Sigmoid colon (tissue), 7 donors: Measurements from ENCODE around the gene ZNF613. TPM values are rescaled to one million over a fixed set of nuclear protein-coding genes. Genes with fewer than 3 reads are reported as not detected.

ENCODE experiments used
- DNase-seq: peaks from one replicate; pipeline ENCODE4 v3.0.0-alpha.2; 2019
- H3K27ac ChIP-seq, 4 donors: fragments of 200-600 bp; sonication (generic); one replicate each; pipeline ENCODE4 v1.5.1; 2016 to 2019; ENCODE audit warnings: mild to moderate bottlenecking in 1 of 4
- H3K27me3 ChIP-seq, 3 donors: fragments of 200-600 bp; sonication (generic); one replicate each; pipeline ENCODE4 v1.5.1; 2019; ENCODE audit warnings: mild to moderate bottlenecking in 1 of 3
- H3K36me3 ChIP-seq, 4 donors: fragments of 200-600 bp; sonication (generic); one replicate each; pipeline ENCODE4 v1.5.1; 2016 to 2019
- H3K4me1 ChIP-seq, 4 donors: fragments of 200-600 bp; sonication (generic); one replicate each; pipeline ENCODE4 v1.5.1; 2017 to 2019
- H3K4me3 ChIP-seq, 4 donors: fragments of 200-600 bp; sonication (generic); one replicate each; pipeline ENCODE4 v1.5.1; 2017 to 2019; ENCODE audit warnings: mild to moderate bottlenecking in 2 of 4, moderate library complexity in 1 of 4
- H3K9me3 ChIP-seq, 4 donors: fragments of 200-600 bp in 3 of 4; sonication (generic) in 3 of 4; one replicate each; pipeline versions ENCODE4 v1.5.1 to v1.6.1; 2013 to 2019
- CTCF ChIP-seq, 4 experiments: fragments of 450-650 bp in 3 of 4; fragments of 200-600 bp in 1 of 4; IDR thresholded peaks; one replicate each; pipeline ENCODE4 v1.5.1; 2016 to 2019; ENCODE audit warnings: antibody characterized with exemption in 4 of 4, mild to moderate bottlenecking in 3 of 4, moderate library complexity in 2 of 4
- EP300 ChIP-seq, 4 donors: sonication (generic); formaldehyde crosslinking; IDR thresholded peaks; one replicate each; pipeline ENCODE4 v1.6.1; 2017; ENCODE audit warnings: antibody characterized with exemption in 4 of 4
- POLR2A ChIP-seq, 2 donors: fragments of 450-650 bp; IDR thresholded peaks; one replicate each; pipeline ENCODE4 v1.6.1; 2016; ENCODE audit warnings: antibody characterized with exemption in 2 of 2, mild to moderate bottlenecking in 2 of 2, moderate library complexity in 2 of 2
- POLR2AphosphoS5 ChIP-seq, 4 donors: sonication (generic); formaldehyde crosslinking; IDR thresholded peaks; one replicate each; pipeline ENCODE4 v1.6.1; 2017; ENCODE audit warnings: antibody characterized with exemption in 4 of 4
- WGBS, 2 donors: extraction: QIAGEN DNeasy Blood & Tissue Kit; methylation state at CpG; one replicate each; pipeline ENCODE4 v1.1.7; 2013; 5-methylcytosine and 5-hydroxymethylcytosine counted together
- intact Hi-C: fragments of 100-400 bp; cut with DNase I; formaldehyde crosslinking; loops from one replicate; pipeline ENCODE4 v1.15.1; 2023
- polyA plus RNA-seq, 3 donors: library from polyadenylated mRNA; stranded (reverse); fragments of 200-250 nt; gene quantifications; one replicate each; pipeline ENCODE4 v1.2.3, GENCODE V29; 2013
- total RNA-seq, 4 donors: library from RNA; depleted of rRNA; stranded (reverse); fragments of >200 nt; gene quantifications; one replicate each; pipeline ENCODE4 v1.1.0, GENCODE V29; 2016
- donor health status: healthy with polysubstance abuse.
- donor health status: Bipolar disorder and iron deficiency.
- donor health status: healthy.

Gene ZNF613
- total and polyA plus RNA-seq, 7 donors = 2.4 to 8.1 (median 4.7) TPM

GRCh38 chr19:51916167-51916566 lies 11.1 kb upstream of the ZNF613 start:
- DNase-seq = no peak
- intact Hi-C loops = no loop called here
- H3K4me3 ChIP-seq = no peak overlapping the region
- H3K9me3 ChIP-seq = peaks cover 5 to 60% (median 44%) of the 10 kb centered on the region in 4 donors
- no peaks in the 10 kb centered on the region for H3K4me1 ChIP-seq
- WGBS, 2 donors = 93 to 98% methylated on average over 1 of the region's 1 CpG
- H3K36me3 ChIP-seq = no peaks in the 10 kb centered on the region
- no peaks in the 10 kb centered on the region for H3K27me3 ChIP-seq
- H3K27ac ChIP-seq = no peak overlapping the region
- TF ChIP-seq EP300 (IDR thresholded peaks at IDR 0.05) (no peak), CTCF (IDR thresholded peaks at IDR 0.05) (no peak), POLR2A (IDR thresholded peaks at IDR 0.05) (no peak), POLR2AphosphoS5 (IDR thresholded peaks at IDR 0.05) (no peak)

- 88 to 94% methylated on average over 3 of the region's 3 CpGs for WGBS, 2 donors
- H3K9me3 ChIP-seq = peaks cover 23 to 73% (median 55%) of the 10 kb centered on the region in 4 donors
- intact Hi-C loops = no loop called here
- H3K27me3 ChIP-seq = no peaks in the 10 kb centered on the region
- no peaks in the 10 kb centered on the region for H3K4me1 ChIP-seq
- TF ChIP-seq EP300 (IDR thresholded peaks at IDR 0.05) (no peak), POLR2A (IDR thresholded peaks at IDR 0.05) (no peak), CTCF (IDR thresholded peaks at IDR 0.05) (no peak), POLR2AphosphoS5 (IDR thresholded peaks at IDR 0.05) (no peak)
- H3K4me3 ChIP-seq = no peak overlapping the region
- no peaks in the 10 kb centered on the region for H3K36me3 ChIP-seq
- DNase-seq = no peak
- H3K27ac ChIP-seq = no peak overlapping the region
Measured at GRCh38 chr19:51919606-51920005, 7.7 kb upstream of the ZNF613 start.

- TF ChIP-seq POLR2AphosphoS5 (IDR thresholded peaks at IDR 0.05) (no peak), CTCF (IDR thresholded peaks at IDR 0.05) (no peak), EP300 (IDR thresholded peaks at IDR 0.05) (no peak), POLR2A (IDR thresholded peaks at IDR 0.05) (no peak)
- 93 to 95% methylated on average over 8 of the region's 8 CpGs for WGBS, 2 donors
- Histone ChIP-seq H3K4me3 (no peak overlapping the region), H3K4me1 (peaks cover 0 to 4% (median 2%) of the 10 kb centered on the region in 4 donors), H3K27me3 (no peaks in the 10 kb centered on the region), H3K9me3 (peaks cover 23 to 62% (median 36%) of the 10 kb centered on the region in 4 donors), H3K27ac (no peak overlapping the region), H3K36me3 (no peaks in the 10 kb centered on the region)
- no peak for DNase-seq
- intact Hi-C loops = no loop called here
Measured at GRCh38 chr19:51921949-51922348, 5.3 kb upstream of the ZNF613 start.

GRCh38 chr19:51926426-51926783 lies 867 bp upstream of the ZNF613 start:
- Histone ChIP-seq H3K9me3 (peaks cover 18 to 25% (median 19%) of the 10 kb centered on the region in 4 donors), H3K36me3 (peaks cover 4 to 18% (median 10%) of the 10 kb centered on the region in 4 donors), H3K4me1 (peaks cover 0 to 14% (median 11%) of the 10 kb centered on the region in 4 donors), H3K27me3 (no peaks in the 10 kb centered on the region), H3K4me3 (peak overlapping the region; percentile 68 to 91 (median 84)), H3K27ac (peak overlapping the region; percentile 81 to 88 (median 86))
- intact Hi-C loops = no loop called here
- no peak for DNase-seq
- TF ChIP-seq POLR2AphosphoS5 (IDR thresholded peaks at IDR 0.05) = no peak
- no peak for TF ChIP-seq POLR2A (IDR thresholded peaks at IDR 0.05)
- no peak for TF ChIP-seq CTCF (IDR thresholded peaks at IDR 0.05)
- no peak for TF ChIP-seq EP300 (IDR thresholded peaks at IDR 0.05)
- 25 to 38% methylated on average over 11 of the region's 11 CpGs for WGBS, 2 donors

- peak overlapping the region; percentile 81 to 88 (median 86) for H3K27ac ChIP-seq
- H3K9me3 ChIP-seq = peaks cover 4 to 17% (median 6%) of the 10 kb centered on the region in 4 donors
- DNase-seq = no peak
- peaks cover 4 to 31% (median 16%) of the 10 kb centered on the region in 4 donors for H3K36me3 ChIP-seq
- 31 to 36% methylated on average over 13 of the region's 13 CpGs for WGBS, 2 donors
- peak overlapping the region; percentile 68 to 91 (median 84) for H3K4me3 ChIP-seq
- no peaks in the 10 kb centered on the region for H3K27me3 ChIP-seq
- no peak for TF ChIP-seq POLR2AphosphoS5 (IDR thresholded peaks at IDR 0.05)
- no peak for TF ChIP-seq CTCF (IDR thresholded peaks at IDR 0.05)
- TF ChIP-seq EP300 (IDR thresholded peaks at IDR 0.05) = no peak
- TF ChIP-seq POLR2A (IDR thresholded peaks at IDR 0.05) = no peak
- intact Hi-C loops = loop anchor here (1.0 kb wide), 1 partner anchor 40 kb away; no protein-coding TSS in a partner anchor
- H3K4me1 ChIP-seq = peaks cover 0 to 14% (median 11%) of the 10 kb centered on the region in 4 donors
Measured at GRCh38 chr19:51927859-51928258, 587 bp downstream of the ZNF613 start.
